Measurements from ENCODE around the gene SRMS. TPM values are rescaled to one million over a fixed set of nuclear protein-coding genes. Genes with fewer than 3 reads are reported as not detected.
A peak's percentile ranks its signal among the peaks of the same experiment; 100 is the strongest.
"Not testable (repeated sequence)": the region's sequence is repeated elsewhere in the genome, so short reads cannot be mapped to it uniquely, and the experiment has no call there.

Gene SRMS
- total RNA-seq, 1 donor from 2014 or later = not detected

GRCh38 chr20:63560333-63560805 is 12.8 kb upstream of the SRMS start:
- no peaks in the 10 kb centered on the region for H3K4me1 Mint-ChIP-seq (ENCODE audit: low read depth)
- H3K36me3 Mint-ChIP-seq (ENCODE audit: low read depth) = peaks cover 16% of the 10 kb centered on the region
- no peaks in the 10 kb centered on the region for H3K9me3 Mint-ChIP-seq
- peaks cover 3% of the 10 kb centered on the region for H3K27me3 Mint-ChIP-seq (ENCODE audit: insufficient read depth)
- no peak overlapping the region for H3K4me3 Mint-ChIP-seq
- no peak for DNase-seq (ENCODE audit: low spot score)
- H3K27ac Mint-ChIP-seq = no peak overlapping the region
- intact Hi-C loops (cut with micrococcal nuclease) = no loop called here

DNA sequence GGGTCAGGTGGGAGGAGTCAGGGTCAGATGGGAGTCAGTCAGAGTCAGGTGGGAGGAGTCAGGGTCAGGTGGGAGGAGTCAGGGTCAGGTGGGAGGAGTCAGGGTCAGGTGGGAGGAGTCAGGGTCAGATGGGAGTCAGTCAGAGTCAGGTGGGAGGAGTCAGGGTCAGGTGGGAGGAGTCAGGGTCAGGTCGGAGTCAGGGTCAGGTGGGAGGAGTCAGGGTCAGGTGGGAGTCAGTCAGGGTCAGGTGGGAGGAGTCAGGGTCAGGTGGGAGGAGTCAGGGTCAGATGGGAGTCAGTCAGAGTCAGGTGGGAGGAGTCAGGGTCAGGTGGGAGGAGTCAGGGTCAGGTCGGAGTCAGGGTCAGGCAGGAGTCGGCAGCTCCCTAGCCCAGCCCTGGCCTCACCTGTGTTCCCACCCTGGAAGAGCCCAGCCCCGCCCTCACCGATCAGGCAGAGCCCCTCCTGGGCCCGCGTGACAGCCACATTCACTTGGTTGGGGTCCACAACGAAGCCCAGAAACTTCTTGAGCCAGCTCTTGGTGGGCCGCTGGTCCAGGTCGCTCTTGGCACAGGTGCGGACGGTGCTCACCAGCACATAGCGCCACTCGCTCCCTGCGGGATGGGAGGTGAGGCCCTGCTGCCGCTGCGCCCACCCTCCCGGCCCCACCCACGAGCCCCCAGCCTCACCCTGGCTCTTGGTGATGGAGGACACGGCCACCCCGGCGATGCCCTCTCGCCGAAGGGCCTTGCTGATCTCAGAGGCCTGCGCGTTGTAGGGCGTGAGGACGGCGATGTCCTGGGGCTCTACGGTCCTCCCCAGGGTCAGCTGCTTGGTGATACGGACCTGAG is 12.2 kb upstream of the SRMS start:
- H3K4me1 Mint-ChIP-seq (ENCODE audit: low read depth); H3K4me3 Mint-ChIP-seq; H3K9me3 Mint-ChIP-seq; DNase-seq (ENCODE audit: low spot score); H3K27me3 Mint-ChIP-seq (ENCODE audit: insufficient read depth); H3K27ac Mint-ChIP-seq; intact Hi-C loops (cut with micrococcal nuclease): not testable (repeated sequence)
- peaks cover 16% of the 10 kb centered on the region for H3K36me3 Mint-ChIP-seq (ENCODE audit: low read depth)

DNA sequence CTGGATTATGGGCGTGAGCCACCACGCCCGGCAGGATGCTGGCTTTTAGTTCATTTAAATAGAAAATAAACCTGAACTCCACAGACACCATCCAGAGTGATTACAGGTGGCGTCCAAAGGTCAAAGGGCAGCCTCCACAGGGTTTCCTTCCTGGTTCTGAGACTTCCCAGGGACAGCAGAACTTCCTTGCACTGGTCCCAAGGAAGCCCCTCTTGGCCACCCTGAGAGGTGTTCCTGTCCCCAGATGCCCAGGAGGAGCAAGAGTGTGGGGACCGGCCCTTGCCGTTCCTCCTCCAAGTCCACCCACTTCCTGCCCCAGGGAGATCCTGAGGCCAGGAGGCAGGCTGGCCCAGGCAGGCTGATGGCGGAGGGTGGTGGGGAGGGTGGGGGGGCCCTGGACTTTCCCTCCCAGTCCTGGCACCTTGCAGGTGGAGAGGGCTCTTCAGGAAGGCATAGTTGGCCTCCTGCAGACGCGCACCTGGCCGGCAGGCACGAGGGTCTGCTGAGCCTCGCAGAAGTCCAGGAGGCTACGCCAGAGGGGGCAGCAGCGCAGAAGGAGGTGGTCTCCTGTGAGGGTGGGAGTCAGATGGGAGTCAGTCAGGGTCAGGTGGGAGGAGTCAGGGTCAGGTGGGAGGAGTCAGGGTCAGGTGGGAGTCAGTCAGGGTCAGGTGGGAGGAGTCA is 11.4 kb upstream of the SRMS start:
- H3K9me3 Mint-ChIP-seq = no peaks in the 10 kb centered on the region
- intact Hi-C loops (cut with micrococcal nuclease) = no loop called here
- no peak overlapping the region for H3K27ac Mint-ChIP-seq
- no peak for DNase-seq (ENCODE audit: low spot score)
- no peak overlapping the region for H3K4me3 Mint-ChIP-seq
- no peaks in the 10 kb centered on the region for H3K4me1 Mint-ChIP-seq (ENCODE audit: low read depth)
- H3K27me3 Mint-ChIP-seq (ENCODE audit: insufficient read depth) = peaks cover 3% of the 10 kb centered on the region
- peaks cover 14% of the 10 kb centered on the region for H3K36me3 Mint-ChIP-seq (ENCODE audit: low read depth)

- no peaks in the 10 kb centered on the region for H3K9me3 Mint-ChIP-seq
- DNase-seq (ENCODE audit: low spot score) = no peak
- H3K4me3 Mint-ChIP-seq = no peak overlapping the region
- intact Hi-C loops (cut with micrococcal nuclease) = no loop called here
- H3K27ac Mint-ChIP-seq = no peak overlapping the region
- H3K27me3 Mint-ChIP-seq (ENCODE audit: insufficient read depth) = peaks cover 5% of the 10 kb centered on the region
- peaks cover 14% of the 10 kb centered on the region for H3K36me3 Mint-ChIP-seq (ENCODE audit: low read depth)
- peaks cover 7% of the 10 kb centered on the region for H3K4me1 Mint-ChIP-seq (ENCODE audit: low read depth)
Measured at GRCh38 chr20:63557481-63557891, 9.9 kb upstream of the SRMS start.

DNA sequence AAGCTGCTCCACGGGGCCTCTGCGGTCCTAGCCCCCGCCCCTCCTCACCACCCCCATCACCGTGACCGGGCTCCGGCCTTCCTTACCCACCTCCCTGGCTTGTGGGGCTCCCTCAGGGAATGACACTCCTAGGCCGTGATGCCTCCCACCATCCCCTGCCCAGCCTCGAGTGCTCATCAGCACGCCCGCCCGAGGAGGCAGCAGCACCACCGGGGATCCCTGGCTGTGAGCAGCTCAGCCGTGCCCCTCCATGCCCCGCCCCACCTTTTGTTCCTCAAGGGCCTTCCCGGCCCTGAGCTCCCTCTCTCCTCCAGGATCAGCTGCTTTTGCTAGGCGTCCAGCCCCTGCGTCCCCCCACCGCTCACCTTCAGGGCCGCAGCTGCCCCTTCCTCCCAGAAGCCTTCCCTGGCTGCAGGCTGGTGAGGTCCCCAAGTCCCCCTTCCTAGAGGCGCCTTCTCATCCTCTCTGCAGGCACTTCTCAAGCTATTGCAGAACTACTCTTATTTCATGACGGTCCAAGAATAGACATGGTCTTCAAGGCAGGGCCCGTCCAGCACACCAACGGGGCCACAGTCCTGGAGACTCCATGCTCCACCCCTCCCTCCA is 9.4 kb upstream of the SRMS start:
- no peak overlapping the region for H3K4me3 Mint-ChIP-seq
- H3K36me3 Mint-ChIP-seq (ENCODE audit: low read depth) = peaks cover 14% of the 10 kb centered on the region
- DNase-seq (ENCODE audit: low spot score) = no peak
- H3K27me3 Mint-ChIP-seq (ENCODE audit: insufficient read depth) = peaks cover 6% of the 10 kb centered on the region
- H3K4me1 Mint-ChIP-seq (ENCODE audit: low read depth) = peaks cover 9% of the 10 kb centered on the region
- no peaks in the 10 kb centered on the region for H3K9me3 Mint-ChIP-seq
- no peak overlapping the region for H3K27ac Mint-ChIP-seq
- intact Hi-C loops (cut with micrococcal nuclease) = no loop called here

GRCh38 chr20:63555661-63556381 is 8.3 kb upstream of the SRMS start:
- H3K4me3 Mint-ChIP-seq = no peak overlapping the region
- no peaks in the 10 kb centered on the region for H3K9me3 Mint-ChIP-seq
- intact Hi-C loops (cut with micrococcal nuclease) = no loop called here
- DNase-seq (ENCODE audit: low spot score) = no peak
- peaks cover 9% of the 10 kb centered on the region for H3K27me3 Mint-ChIP-seq (ENCODE audit: insufficient read depth)
- peaks cover 9% of the 10 kb centered on the region for H3K4me1 Mint-ChIP-seq (ENCODE audit: low read depth)
- H3K36me3 Mint-ChIP-seq (ENCODE audit: low read depth) = peaks cover 12% of the 10 kb centered on the region
- no peak overlapping the region for H3K27ac Mint-ChIP-seq

DNA sequence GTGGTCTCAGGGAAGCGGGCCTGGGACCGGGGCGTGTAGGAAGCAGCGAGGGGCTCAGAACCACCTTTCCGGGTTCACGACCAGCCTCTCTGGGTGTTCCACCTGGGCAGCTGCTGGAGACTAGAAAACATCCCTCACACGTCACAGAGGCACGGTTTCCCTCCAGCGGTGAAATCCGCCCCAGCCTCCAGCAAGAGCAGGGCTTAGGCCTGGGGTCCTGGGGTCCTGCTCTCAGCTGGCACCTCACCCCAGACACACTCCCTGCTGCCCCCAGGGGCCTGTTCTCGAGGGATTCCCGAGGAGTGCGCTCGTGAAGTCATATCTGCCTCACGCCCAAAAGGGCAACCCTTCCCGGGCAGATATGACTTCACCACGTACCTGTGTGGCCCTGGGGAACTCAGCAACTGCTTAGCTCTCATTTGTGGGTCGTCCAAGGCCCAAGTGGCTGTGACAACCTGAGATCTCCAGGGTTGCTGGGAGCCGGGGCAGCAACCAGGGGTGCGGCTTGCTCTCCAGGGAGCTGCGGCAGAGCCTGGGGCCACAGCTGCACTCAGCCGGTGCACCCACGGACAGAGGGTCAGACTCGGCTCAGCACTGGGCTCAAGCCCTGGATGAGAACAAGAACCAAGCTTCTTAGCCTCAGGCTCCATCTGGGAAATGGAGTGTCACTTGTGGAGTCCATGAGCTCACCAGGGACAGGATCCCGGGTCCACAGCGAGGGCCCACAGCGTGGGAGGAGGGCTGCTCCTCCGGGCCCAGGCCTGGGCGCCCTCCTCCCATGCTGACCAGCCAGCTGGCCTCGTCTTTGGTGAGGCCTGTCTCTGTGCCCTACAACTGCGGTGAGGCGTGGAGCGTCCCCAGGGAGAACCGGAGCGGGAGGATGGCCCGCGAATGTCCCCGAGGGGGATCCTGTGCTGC is 7.1 kb upstream of the SRMS start:
- H3K27me3 Mint-ChIP-seq (ENCODE audit: insufficient read depth) = peaks cover 16% of the 10 kb centered on the region
- intact Hi-C loops (cut with micrococcal nuclease) = no loop called here
- peaks cover 9% of the 10 kb centered on the region for H3K4me1 Mint-ChIP-seq (ENCODE audit: low read depth)
- peaks cover 9% of the 10 kb centered on the region for H3K36me3 Mint-ChIP-seq (ENCODE audit: low read depth)
- H3K9me3 Mint-ChIP-seq = no peaks in the 10 kb centered on the region
- DNase-seq (ENCODE audit: low spot score) = no peak
- peak overlapping the region; percentile 57 for H3K4me3 Mint-ChIP-seq
- no peak overlapping the region for H3K27ac Mint-ChIP-seq

DNA sequence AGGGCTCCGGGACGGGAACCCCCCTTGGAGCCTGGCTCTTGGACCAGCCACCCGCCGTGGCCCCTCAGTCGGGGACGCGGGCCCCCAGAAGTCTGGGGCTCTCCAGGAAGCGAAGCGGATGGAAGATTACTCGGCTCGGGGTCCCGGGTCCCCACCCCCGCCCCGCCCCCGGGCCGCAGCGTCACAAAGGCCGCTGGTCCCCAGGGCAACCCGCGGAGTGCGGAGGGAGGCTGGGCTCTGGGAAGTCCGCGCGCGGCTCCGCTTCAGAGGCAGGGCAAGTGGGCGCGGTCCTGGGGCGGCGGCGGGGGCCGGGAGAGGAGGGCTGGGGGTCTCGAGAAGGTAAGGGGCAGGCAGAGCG is 6.4 kb upstream of the SRMS start, which contains the start of gene FNDC11:
Gene FNDC11, plus strand, starts transcription at position 227 of the 358 bp plus-strand sequence. CDS start 1,505 bp downstream, outside the sequence.
- Mint-ChIP-seq H3K27ac (peak within 1 kb of the TSS; percentile 55), H3K27me3 (ENCODE audit: insufficient read depth) (peaks cover 19% of the 10 kb centered on the region), H3K4me3 (peak within 1 kb of the TSS; percentile 63), H3K36me3 (ENCODE audit: low read depth) (peaks cover 9% of the 10 kb centered on the region), H3K9me3 (no peaks in the 10 kb centered on the region), H3K4me1 (ENCODE audit: low read depth) (peaks cover 9% of the 10 kb centered on the region)
- intact Hi-C loops (cut with micrococcal nuclease) = loop anchor here (1.0 to 2.0 kb wide), 10 partner anchors 13 to 509 kb away; partner anchors contain the start of genes GMEB2, PPDPF, PTK6 and SAMD10
- DNase-seq (ENCODE audit: low spot score) = peak; percentile 43

- peak overlapping the region; percentile 55 for H3K27ac Mint-ChIP-seq
- peak; percentile 86 for DNase-seq (ENCODE audit: low spot score)
- peak overlapping the region; percentile 63 for H3K4me3 Mint-ChIP-seq
- H3K27me3 Mint-ChIP-seq (ENCODE audit: insufficient read depth) = peaks cover 19% of the 10 kb centered on the region
- intact Hi-C loops (cut with micrococcal nuclease) = loop anchor here (1.0 to 2.0 kb wide), 10 partner anchors 14 to 510 kb away; partner anchors contain the start of genes GMEB2, PPDPF, PTK6 and SAMD10
- peaks cover 9% of the 10 kb centered on the region for H3K4me1 Mint-ChIP-seq (ENCODE audit: low read depth)
- H3K9me3 Mint-ChIP-seq = no peaks in the 10 kb centered on the region
- peaks cover 6% of the 10 kb centered on the region for H3K36me3 Mint-ChIP-seq (ENCODE audit: low read depth)
Measured at GRCh38 chr20:63553251-63553932, 5.8 kb upstream of the SRMS start.

DNA sequence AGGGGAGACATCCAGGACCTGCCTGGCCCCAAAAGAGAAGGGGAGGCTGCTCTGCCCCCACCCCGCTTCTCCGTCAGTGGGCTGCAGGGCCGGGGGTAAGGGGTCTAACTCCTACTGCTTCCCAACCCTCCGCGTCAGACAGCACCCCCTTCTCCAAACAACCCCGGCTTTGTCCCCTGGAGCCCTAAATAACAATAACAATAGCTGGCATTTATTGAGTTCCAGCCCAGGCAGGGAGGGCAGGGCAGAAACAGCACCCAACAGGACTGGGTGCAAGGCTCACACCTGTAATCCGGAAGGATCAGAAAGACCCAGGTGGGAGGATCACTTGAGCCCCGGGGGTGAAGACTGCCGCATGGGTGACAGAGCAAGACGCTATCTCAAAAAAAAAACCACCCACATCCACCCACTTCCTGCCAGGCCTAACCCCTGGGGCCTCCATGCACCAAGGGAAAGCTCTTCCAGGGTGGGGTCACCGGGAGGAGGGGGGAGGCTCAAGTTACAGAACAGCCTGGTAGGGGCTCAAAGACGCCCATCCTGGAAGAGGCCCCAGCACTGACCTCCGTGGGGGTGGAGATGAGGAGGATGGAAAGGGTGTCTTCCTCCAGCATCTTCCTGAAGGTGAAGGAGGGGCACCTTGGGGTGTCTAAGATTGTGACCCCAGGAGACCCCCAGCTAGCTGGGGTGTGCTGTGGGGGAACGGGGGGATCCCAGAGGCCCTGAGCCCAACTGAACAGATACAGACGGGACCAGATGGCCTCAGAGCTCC is 5.1 kb upstream of the SRMS start:
- peak; percentile 62 for DNase-seq (ENCODE audit: low spot score)
- Mint-ChIP-seq H3K27me3 (ENCODE audit: insufficient read depth) (peaks cover 19% of the 10 kb centered on the region), H3K4me3 (peak overlapping the region; percentile 63), H3K4me1 (ENCODE audit: low read depth) (peaks cover 9% of the 10 kb centered on the region), H3K36me3 (ENCODE audit: low read depth) (peaks cover 5% of the 10 kb centered on the region), H3K27ac (peak overlapping the region; percentile 55), H3K9me3 (no peaks in the 10 kb centered on the region)
- intact Hi-C loops (cut with micrococcal nuclease) = loop anchor here (1.0 to 2.0 kb wide), 10 partner anchors 15 to 511 kb away; partner anchors contain the start of genes GMEB2, PPDPF, PTK6 and SAMD10

DNA sequence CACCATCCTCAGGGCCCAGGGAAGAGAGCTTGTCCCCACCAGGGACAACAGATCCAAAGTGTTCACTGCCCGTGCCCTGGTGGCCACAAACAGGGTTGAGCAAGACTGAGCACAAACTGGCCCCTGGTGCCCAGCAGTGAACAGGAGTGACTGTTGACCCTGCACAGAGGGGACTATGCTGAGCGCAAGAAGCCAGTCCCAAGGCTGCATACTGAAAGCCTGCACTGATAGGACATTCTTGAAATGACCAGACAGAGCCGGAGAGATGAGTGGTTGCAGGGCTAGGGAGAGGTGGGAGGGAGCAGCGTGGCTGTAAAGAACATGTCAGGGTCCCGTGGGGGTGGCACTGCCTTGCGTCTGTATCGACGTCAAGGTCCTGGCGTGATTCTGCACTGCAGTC is 3.5 kb upstream of the SRMS start:
- intact Hi-C loops (cut with micrococcal nuclease) = no loop called here
- Mint-ChIP-seq H3K36me3 (ENCODE audit: low read depth) (no peaks in the 10 kb centered on the region), H3K4me1 (ENCODE audit: low read depth) (peaks cover 9% of the 10 kb centered on the region), H3K4me3 (no peak overlapping the region), H3K9me3 (no peaks in the 10 kb centered on the region), H3K27ac (no peak overlapping the region), H3K27me3 (ENCODE audit: insufficient read depth) (peaks cover 19% of the 10 kb centered on the region)
- no peak for DNase-seq (ENCODE audit: low spot score)

All from activated T-helper 1 cell treated with anti-CD3 and anti-CD28 coated beads, Interleukin-12 subunit alpha, Interleukin-12 subunit beta, Interleukin-2, Interleukin-4 antibody, amounts not matched to agents 30 ng/mL and 10 ng/mL and 1 ng/mL, durations not matched to agents 14 hours and 24 hours and 36 hours (primary cell).